ENCODE data around the gene RARRES1. TPM values are rescaled to one million over a fixed set of nuclear protein-coding genes. Genes with fewer than 3 reads are reported as not detected.

Gene RARRES1
- polyA plus RNA-seq, 3 donors: 8.2 to 19.9 (median 9.5) TPM

DNA sequence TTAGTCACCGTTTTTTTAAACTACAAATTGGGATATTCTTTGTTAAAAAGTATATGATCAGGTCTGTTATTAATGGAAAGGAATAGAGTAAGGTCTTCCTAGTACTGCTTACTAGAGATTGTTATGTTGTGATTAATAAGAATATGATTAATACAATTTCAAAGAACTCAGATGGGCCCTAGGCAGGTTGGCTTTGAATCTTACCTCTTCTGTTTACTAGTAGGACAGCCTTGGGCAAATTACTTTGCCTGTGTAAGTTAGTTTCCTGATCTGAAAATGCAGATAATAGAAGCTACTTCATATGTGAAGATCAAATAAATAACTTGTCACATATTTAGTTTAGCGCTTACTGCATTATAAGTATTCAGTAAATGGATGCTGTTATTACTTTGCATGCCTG, 81.1 kb downstream of the RARRES1 start:
- DNase-seq: no peak

DNA sequence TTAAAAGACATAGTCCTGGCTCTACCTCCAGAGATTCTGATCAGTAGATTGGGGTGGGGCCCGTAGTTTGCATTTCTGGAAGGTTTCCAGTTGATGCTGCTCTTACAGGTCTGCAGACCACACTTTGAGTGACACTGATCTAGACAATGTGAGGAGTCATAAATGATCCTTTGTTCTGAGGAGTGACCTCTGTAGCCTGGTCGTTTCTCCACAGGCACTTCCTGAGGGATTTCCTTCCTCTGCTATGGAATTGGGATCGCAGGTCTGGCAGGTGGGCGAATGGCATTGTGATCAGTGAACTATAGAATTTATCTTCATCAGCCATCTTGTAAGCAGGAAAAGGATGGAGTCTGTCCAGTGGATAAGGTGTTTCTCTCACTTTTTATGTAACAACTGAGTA, 82.5 kb downstream of the RARRES1 start:
- no peak for DNase-seq

Other genes with a start within 250 kb of the RARRES1 start
- gene MLF1, start 161.3 kb downstream of the RARRES1 start, polyA plus RNA-seq (ENCODE audit: insufficient read length in 3 of 3): 10 to 100 TPM; 47.9 to 63.7 (median 53.5) TPM
- 10 to 100 TPM; 43.5 to 49.5 (median 48.1) TPM for gene GFM1, start 87.9 kb downstream of the RARRES1 start, polyA plus RNA-seq (ENCODE audit: insufficient read length in 3 of 3)
- 10 to 100 TPM; 21.6 to 27.7 (median 23.4) TPM for gene LXN, start 59.8 kb downstream of the RARRES1 start, polyA plus RNA-seq (ENCODE audit: insufficient read length in 3 of 3)
- 10 to 100 TPM; 46.9 to 48.1 (median 47.6) TPM for gene MFSD1, start 69.6 kb upstream of the RARRES1 start, polyA plus RNA-seq (ENCODE audit: insufficient read length in 3 of 3)

Data from renal pelvis (tissue), 4 donors.